Spleen (tissue), 7 donors: ENCODE data around the gene NAT8L.

Source experiments
- CTCF ChIP-seq, 11 experiments: fragments of 200-600 bp in 7 of 11; fragments of 450-650 bp in 4 of 11; sonication (generic) in 4 of 11; IDR thresholded peaks in 8 of 11; conservative IDR thresholded peaks in 3 of 11; 1 replicate in 7 of 11; 2 replicates in 4 of 11; pipeline versions ENCODE4 v1.4.0 to v1.8.0; 2016 to 2021; ENCODE audit warnings: antibody characterized with exemption in 11 of 11, inconsistent platforms in 4 of 11, mild to moderate bottlenecking in 1 of 11
- POLR2A ChIP-seq, 3 donors: fragments of 450-650 bp; IDR thresholded peaks; one replicate each; pipeline ENCODE4 v1.5.1; 2017; ENCODE audit warnings: antibody characterized with exemption in 3 of 3, mild to moderate bottlenecking in 1 of 3
- donor health status: DM: no; HTN: no; CAD: no; lungs with moderate emphysema.
- donor health status: DM: no; HTN: no; CAD: no.
- donor health status: DM: no; HTN: no; CAD: no.

GRCh38 chr4:2075987-2076907, 17.1 kb downstream of the NAT8L start:
- TF ChIP-seq CTCF (IDR thresholded peaks at IDR 0.05 in 8 of 11, conservative IDR thresholded peaks at IDR 0.05 in 3 of 11): no peak
- no peak for TF ChIP-seq POLR2A (IDR thresholded peaks at IDR 0.05)
